ENCODE measurements around the gene HCN3. TPM values are rescaled to one million over a fixed set of nuclear protein-coding genes. Genes with fewer than 3 reads are reported as not detected.

The HCN3 gene
- total and polyA plus RNA-seq, 2 of the 13 experiments (the other 11 are each of a cell fraction or from before 2014, with no cell fraction given) = 2.4 to 10.2 TPM

DNA sequence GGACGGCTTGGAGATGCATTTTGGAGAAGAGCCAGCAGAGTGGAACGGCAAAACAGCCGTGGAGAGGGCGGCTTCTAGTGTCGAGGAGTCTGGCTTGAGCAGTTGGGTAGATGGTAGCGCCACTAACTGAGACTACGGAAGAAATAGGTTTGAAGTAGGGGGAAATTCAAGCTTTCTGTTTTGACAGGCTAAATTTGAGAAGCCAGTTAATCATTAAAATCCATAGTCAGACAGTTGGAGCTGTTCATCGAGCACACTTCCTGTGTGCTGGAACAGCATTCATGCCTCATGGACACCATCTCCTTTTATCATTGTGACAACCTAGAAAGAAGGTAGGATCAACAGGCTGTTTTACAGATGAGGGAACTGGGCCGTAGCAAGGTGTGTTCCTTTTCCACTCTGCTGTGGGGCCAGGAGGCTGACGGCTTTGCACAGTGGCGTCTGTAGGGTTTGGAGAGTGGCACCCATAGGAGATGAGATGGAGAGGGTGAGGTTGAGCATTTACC lies 27.3 kb downstream of the HCN3 start (continued):
- TF ChIP-seq ZBTB3 (CRISPR knock-in tag; IDR thresholded peaks at IDR 0.05; ENCODE audit: borderline replicate concordance, low read depth) (no peak), RXRB (CRISPR knock-in tag; IDR thresholded peaks at IDR 0.05; ENCODE audit: borderline replicate concordance) (peak; percentile 46; the same call in 1 of the 2 replicates), ETV5 (CRISPR knock-in tag; IDR thresholded peaks at IDR 0.05; ENCODE audit: borderline replicate concordance) (peak; percentile 77; the same call in 1 of the 2 replicates), FOXK2 (IDR thresholded peaks at IDR 0.05) (no peak), ZBTB10 (CRISPR knock-in tag; IDR thresholded peaks at IDR 0.05; ENCODE audit: borderline replicate concordance) (no peak), DRAP1 (CRISPR knock-in tag; IDR thresholded peaks at IDR 0.05) (peak; percentile 84), PHF5A (CRISPR knock-in tag; IDR thresholded peaks at IDR 0.05; ENCODE audit: low read depth, unreplicated experiment) (peak; percentile 13), ZNF441 (CRISPR knock-in tag; IDR thresholded peaks at IDR 0.05; ENCODE audit: borderline replicate concordance) (0 out of 2 replicates have a peak, but pooled peaks have one; percentile 50), ZKSCAN1 (IDR thresholded peaks at IDR 0.05; ENCODE audit: low read length) (0 out of 2 replicates have a peak, but pooled peaks have one; percentile 19), POLR2AphosphoS5 (IDR thresholded peaks at IDR 0.05; ENCODE audit: low read depth, low read length) (peak; percentile 85), ZNF136 (CRISPR knock-in tag; IDR thresholded peaks at IDR 0.05; ENCODE audit: low read depth) (peak; percentile 63; the same call in 1 of the 2 replicates), PATZ1 (CRISPR knock-in tag; IDR thresholded peaks at IDR 0.05) (0 out of 2 replicates have a peak, but pooled peaks have one; percentile 18), HOXA5 (CRISPR knock-in tag; IDR thresholded peaks at IDR 0.05) (peak; percentile 45; the same call in 1 of the 2 replicates), ZBTB38 (CRISPR knock-in tag; IDR thresholded peaks at IDR 0.05) (0 out of 2 replicates have a peak, but pooled peaks have one; percentile 20)
- TF ChIP-seq, protein P1, sequence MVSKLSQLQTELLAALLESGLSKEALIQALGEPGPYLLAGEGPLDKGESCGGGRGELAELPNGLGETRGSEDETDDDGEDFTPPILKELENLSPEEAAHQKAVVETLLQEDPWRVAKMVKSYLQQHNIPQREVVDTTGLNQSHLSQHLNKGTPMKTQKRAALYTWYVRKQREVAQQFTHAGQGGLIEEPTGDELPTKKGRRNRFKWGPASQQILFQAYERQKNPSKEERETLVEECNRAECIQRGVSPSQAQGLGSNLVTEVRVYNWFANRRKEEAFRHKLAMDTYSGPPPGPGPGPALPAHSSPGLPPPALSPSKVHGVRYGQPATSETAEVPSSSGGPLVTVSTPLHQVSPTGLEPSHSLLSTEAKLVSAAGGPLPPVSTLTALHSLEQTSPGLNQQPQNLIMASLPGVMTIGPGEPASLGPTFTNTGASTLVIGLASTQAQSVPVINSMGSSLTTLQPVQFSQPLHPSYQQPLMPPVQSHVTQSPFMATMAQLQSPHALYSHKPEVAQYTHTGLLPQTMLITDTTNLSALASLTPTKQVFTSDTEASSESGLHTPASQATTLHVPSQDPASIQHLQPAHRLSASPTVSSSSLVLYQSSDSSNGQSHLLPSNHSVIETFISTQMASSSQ (IDR thresholded peaks at IDR 0.05; ENCODE audit: low read depth) = peak; percentile 84
- TF ChIP-seq, protein P1 (CRISPR knock-in tag; IDR thresholded peaks at IDR 0.05; ENCODE audit: borderline replicate concordance) = peak; percentile 88; the same call in 1 of the 2 replicates
- TF ChIP-seq, protein P2, sequence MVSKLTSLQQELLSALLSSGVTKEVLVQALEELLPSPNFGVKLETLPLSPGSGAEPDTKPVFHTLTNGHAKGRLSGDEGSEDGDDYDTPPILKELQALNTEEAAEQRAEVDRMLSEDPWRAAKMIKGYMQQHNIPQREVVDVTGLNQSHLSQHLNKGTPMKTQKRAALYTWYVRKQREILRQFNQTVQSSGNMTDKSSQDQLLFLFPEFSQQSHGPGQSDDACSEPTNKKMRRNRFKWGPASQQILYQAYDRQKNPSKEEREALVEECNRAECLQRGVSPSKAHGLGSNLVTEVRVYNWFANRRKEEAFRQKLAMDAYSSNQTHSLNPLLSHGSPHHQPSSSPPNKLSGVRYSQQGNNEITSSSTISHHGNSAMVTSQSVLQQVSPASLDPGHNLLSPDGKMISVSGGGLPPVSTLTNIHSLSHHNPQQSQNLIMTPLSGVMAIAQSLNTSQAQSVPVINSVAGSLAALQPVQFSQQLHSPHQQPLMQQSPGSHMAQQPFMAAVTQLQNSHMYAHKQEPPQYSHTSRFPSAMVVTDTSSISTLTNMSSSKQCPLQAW (CRISPR knock-in tag; IDR thresholded peaks at IDR 0.05) = peak; percentile 96
